Amygdala (tissue), 56 donors: ENCODE data around the gene MTR.

Experiments
- DNase-seq, 56 donors: peaks; one replicate each; lab custom pipeline; 2025; lab: John Stamatoyannopoulos, UW

The MTR gene

GRCh38 chr1:236795035-236795756, at the start of gene MTR:
Gene MTR (plus strand): TSS chr1:236795292. CDS start chr1:236795704, 412 bp downstream.
- DNase-seq: peak; percentile 82 to 99 (median 96)

- no peak for DNase-seq
These were observed 48.3 kb upstream of the MTR start for GRCh38 chr1:236746785-236747184.

GRCh38 chr1:236747311-236747985, 47.6 kb upstream of the MTR start:
- no peak for DNase-seq

- no peak for DNase-seq
These were observed 46.7 kb upstream of the MTR start for GRCh38 chr1:236748268-236748870.

- no peak for DNase-seq
These were observed 44.2 kb upstream of the MTR start for GRCh38 chr1:236750928-236751327.

- DNase-seq: no peak
These were observed 43.7 kb upstream of the MTR start for GRCh38 chr1:236751385-236751784.

- no peak for DNase-seq
These were observed 43.2 kb upstream of the MTR start for GRCh38 chr1:236751935-236752334.

GRCh38 chr1:236753516-236753915, 41.6 kb upstream of the MTR start:
- DNase-seq: peak in 5 of 56 donors; percentile 3 to 10 (median 4)

- no peak for DNase-seq
These were observed 41.1 kb upstream of the MTR start for GRCh38 chr1:236753964-236754363.

GRCh38 chr1:236754525-236755210, 40.4 kb upstream of the MTR start:
- no peak for DNase-seq

- no peak for DNase-seq
These were observed 37.5 kb upstream of the MTR start for GRCh38 chr1:236757640-236758039.

GRCh38 chr1:236759252-236759859, 35.7 kb upstream of the MTR start:
- DNase-seq: peak in 1 of 56 donors; percentile 4

GRCh38 chr1:236760480-236760879, 34.6 kb upstream of the MTR start:
- DNase-seq: no peak

GRCh38 chr1:236760986-236761385, 34.1 kb upstream of the MTR start:
- DNase-seq: no peak

- DNase-seq: no peak
These were observed 33.5 kb upstream of the MTR start for GRCh38 chr1:236761397-236762132.

- no peak for DNase-seq
These were observed 32.7 kb upstream of the MTR start for GRCh38 chr1:236762410-236762809.

GRCh38 chr1:236765831-236766230, 29.3 kb upstream of the MTR start:
- DNase-seq: no peak

GRCh38 chr1:236766506-236766905, 28.6 kb upstream of the MTR start:
- DNase-seq: no peak

GRCh38 chr1:236767276-236767675, 27.8 kb upstream of the MTR start:
- no peak for DNase-seq

- no peak for DNase-seq
These were observed 26.5 kb upstream of the MTR start for GRCh38 chr1:236768601-236769000.
